Progenitor cell of endocrine pancreas (in vitro differentiated cells): Measurements from ENCODE around the gene UBAP1L. TPM values are rescaled to one million over a fixed set of nuclear protein-coding genes. Genes with fewer than 3 reads are reported as not detected.
"Not testable (repeated sequence)": the region's sequence is repeated elsewhere in the genome, so short reads cannot be mapped to it uniquely, and the experiment has no call there.

Experiments used
- DNase-seq: peaks from one replicate; pipeline ENCODE4 v3.0.0; 2021; ENCODE audit warnings: low spot score; ENCODE audit not compliant: unreplicated experiment
- H3K27ac Mint-ChIP-seq: 2 replicates; pipeline ENCODE4 v1.8.0; 2021; ENCODE audit warnings: mild to moderate bottlenecking, moderate library complexity, mixed read lengths
- H3K27me3 Mint-ChIP-seq: 2 replicates; pipeline ENCODE4 v1.8.0; 2021; ENCODE audit warnings: mixed read lengths
- H3K36me3 Mint-ChIP-seq: 2 replicates; pipeline ENCODE4 v1.8.0; 2022; ENCODE audit warnings: mixed read lengths; ENCODE audit not compliant: insufficient read depth
- H3K4me1 Mint-ChIP-seq: 2 replicates; pipeline ENCODE4 v1.8.0; 2021; ENCODE audit warnings: low read depth, mixed read lengths
- H3K4me3 Mint-ChIP-seq: 2 replicates; pipeline ENCODE4 v1.8.0; 2021; ENCODE audit warnings: low read depth, mild to moderate bottlenecking, moderate library complexity, mixed read lengths
- H3K9me3 Mint-ChIP-seq: 2 replicates; pipeline ENCODE4 v1.8.0; 2021; ENCODE audit warnings: low read depth, mixed read lengths
- CTCF ChIP-seq: fragments of 200-600 bp; sonication (generic); IDR thresholded peaks from one replicate; pipeline ENCODE4 v1.5.0; 2021; ENCODE audit warnings: antibody characterized with exemption, mild to moderate bottlenecking; ENCODE audit not compliant: unreplicated experiment
- total RNA-seq: library from RNA; stranded (reverse); gene quantifications from 2 replicates; pipeline ENCODE4 v1.2.1, GENCODE V29; 2021

Gene UBAP1L
- total RNA-seq, 1 donor from 2014 or later: 5.8 TPM

GRCh38 chr15:65048241-65048640 lies 66.8 kb downstream of the UBAP1L start:
- H3K9me3 Mint-ChIP-seq: no peaks in the 10 kb centered on the region

GRCh38 chr15:65044724-65045481 lies 70.1 kb downstream of the UBAP1L start, which contains the start of gene SLC51B:
Gene SLC51B, plus strand, starts transcription at chr15:65045387. Its CDS starts 4,618 bp downstream, at chr15:65050005.
- no peak for DNase-seq
- H3K27ac Mint-ChIP-seq: peak within 1 kb of the TSS; percentile 90
- no peak within 1 kb of the TSS for H3K4me3 Mint-ChIP-seq
- peaks cover 5% of the 10 kb centered on the region for H3K27me3 Mint-ChIP-seq
- no peak for TF ChIP-seq CTCF
- H3K36me3 Mint-ChIP-seq: no peaks in the 10 kb centered on the region
- no peaks in the 10 kb centered on the region for H3K9me3 Mint-ChIP-seq
- peaks cover 19% of the 10 kb centered on the region for H3K4me1 Mint-ChIP-seq

More at GRCh38 chr15:65048241-65048640, 66.8 kb downstream of the UBAP1L start:
- Mint-ChIP-seq H3K27ac (no peak overlapping the region), H3K4me3 (no peak overlapping the region), H3K27me3 (peaks cover 16% of the 10 kb centered on the region), H3K36me3 (no peaks in the 10 kb centered on the region), H3K4me1 (peaks cover 17% of the 10 kb centered on the region)
- no peak for DNase-seq
- no peak for TF ChIP-seq CTCF

GRCh38 chr15:65044218-65044617 lies 70.8 kb downstream of the UBAP1L start:
- not testable (repeated sequence) for DNase-seq, H3K36me3 Mint-ChIP-seq, H3K4me3 Mint-ChIP-seq, H3K27ac Mint-ChIP-seq, H3K9me3 Mint-ChIP-seq, H3K27me3 Mint-ChIP-seq
- H3K4me1 Mint-ChIP-seq: peaks cover 19% of the 10 kb centered on the region

- Mint-ChIP-seq H3K4me3 (no peak overlapping the region), H3K27ac (peak overlapping the region; percentile 18), H3K27me3 (no peaks in the 10 kb centered on the region), H3K4me1 (peaks cover 18% of the 10 kb centered on the region), H3K36me3 (no peaks in the 10 kb centered on the region), H3K9me3 (no peaks in the 10 kb centered on the region)
- no peak for DNase-seq
- no peak for TF ChIP-seq CTCF
Measured at GRCh38 chr15:65042776-65043327, 72.1 kb downstream of the UBAP1L start.

Other genes with a start within 250 kb of the UBAP1L start
- 1.4 and 2.0 TPM in 2 replicates for gene ANKDD1A, start 203.3 kb downstream of the UBAP1L start, total RNA-seq
- gene SPG21, start 125.3 kb downstream of the UBAP1L start, total RNA-seq: 101 and 103 TPM in 2 replicates
- gene MTFMT, start 85.6 kb downstream of the UBAP1L start, total RNA-seq: 14.0 and 19.4 TPM in 2 replicates
- gene SLC51B, start 69.8 kb downstream of the UBAP1L start, total RNA-seq: not detected in 2 replicates
- gene RASL12, start 47.2 kb downstream of the UBAP1L start, total RNA-seq: 0.38 and 0.40 TPM in 2 replicates
- gene KBTBD13, start 38.5 kb downstream of the UBAP1L start, total RNA-seq: not detected in 2 replicates
- 32.6 and 34.4 TPM in 2 replicates for gene PDCD7, start 18.6 kb upstream of the UBAP1L start, total RNA-seq
- 52.1 and 56.2 TPM in 2 replicates for gene CLPX, start 70.1 kb upstream of the UBAP1L start, total RNA-seq
- gene CILP, start 96.3 kb upstream of the UBAP1L start, total RNA-seq: 0.22 and 0.29 TPM in 2 replicates
- gene PARP16, start 171.7 kb upstream of the UBAP1L start, total RNA-seq: 10.5 and 12.6 TPM in 2 replicates
- gene RNU5A-1, start 180.9 kb upstream of the UBAP1L start, total RNA-seq: not detected in 2 replicates
- 41.3 and 48.7 TPM in 2 replicates for gene RNU5B-1, start 189.5 kb upstream of the UBAP1L start, total RNA-seq